H54 (cell line): ENCODE data around the gene MAD1L1.

Source experiments
- DNase-seq: peaks from one replicate; pipeline ENCODE4 v3.0.0; 2011; ENCODE audit warnings: low spot score, mixed read lengths; ENCODE audit not compliant: insufficient read length
- FAIRE-seq: peaks from 3 replicates; lab custom pipeline; 2011; peaks lifted over from hg19 to GRCh38; lab: Jason Lieb, UNC
- POLR2A ChIP-seq: IDR thresholded peaks from 2 replicates; pipeline ENCODE4 v1.6.1; 2011; ENCODE audit warnings: low read depth, mild to moderate bottlenecking, low read length

Gene MAD1L1

GRCh38 chr7:2154831-2155230, 77.9 kb downstream of the MAD1L1 start:
- FAIRE-seq (no peak), DNase-seq (no peak)
- TF ChIP-seq POLR2A, result no peak

- no peak for FAIRE-seq
Measured at GRCh38 chr7:2154121-2154520, 78.6 kb downstream of the MAD1L1 start.

GRCh38 chr7:2152646-2153045, 80.1 kb downstream of the MAD1L1 start:
- FAIRE-seq (no peak), DNase-seq (no peak)
- TF ChIP-seq POLR2A, result no peak

More at GRCh38 chr7:2154121-2154520, 78.6 kb downstream of the MAD1L1 start:
- DNase-seq, result no peak
- TF ChIP-seq POLR2A, result no peak

- TF ChIP-seq POLR2A, result no peak
- DNase-seq, result peak; percentile 58
- FAIRE-seq, result no peak
Measured at GRCh38 chr7:2151801-2152612, 80.7 kb downstream of the MAD1L1 start.

- TF ChIP-seq POLR2A, result no peak
- FAIRE-seq (no peak), DNase-seq (peak; percentile 54)
Measured at GRCh38 chr7:2151237-2151636, 81.5 kb downstream of the MAD1L1 start.

GRCh38 chr7:2150445-2150815, 82.3 kb downstream of the MAD1L1 start:
- DNase-seq, result no peak
- no peak for FAIRE-seq

GRCh38 chr7:2149672-2150444, 82.9 kb downstream of the MAD1L1 start:
- DNase-seq (no peak), FAIRE-seq (no peak)
- TF ChIP-seq POLR2A, result no peak

More at GRCh38 chr7:2150445-2150815, 82.3 kb downstream of the MAD1L1 start:
- no peak for TF ChIP-seq POLR2A

- no peak for TF ChIP-seq POLR2A
- DNase-seq (no peak), FAIRE-seq (no peak)
Measured at GRCh38 chr7:2148814-2149213, 83.9 kb downstream of the MAD1L1 start.

GRCh38 chr7:2148189-2148588, 84.6 kb downstream of the MAD1L1 start:
- no peak for TF ChIP-seq POLR2A
- FAIRE-seq (no peak), DNase-seq (no peak)

- no peak for TF ChIP-seq POLR2A
- DNase-seq (no peak), FAIRE-seq (no peak)
Measured at GRCh38 chr7:2146676-2147472, 85.9 kb downstream of the MAD1L1 start.

- no peak for TF ChIP-seq POLR2A
- DNase-seq, result no peak
- FAIRE-seq, result no peak
Measured at GRCh38 chr7:2145835-2146580, 86.7 kb downstream of the MAD1L1 start.

- FAIRE-seq, result no peak
- TF ChIP-seq POLR2A, result no peak
Measured at GRCh38 chr7:2144926-2145325, 87.8 kb downstream of the MAD1L1 start.

GRCh38 chr7:2143981-2144595, 88.7 kb downstream of the MAD1L1 start:
- DNase-seq (no peak), FAIRE-seq (no peak)
- TF ChIP-seq POLR2A, result no peak

More at GRCh38 chr7:2144926-2145325, 87.8 kb downstream of the MAD1L1 start:
- DNase-seq, result no peak
